ENCODE data around the gene NUAK1.

The NUAK1 gene

DNA sequence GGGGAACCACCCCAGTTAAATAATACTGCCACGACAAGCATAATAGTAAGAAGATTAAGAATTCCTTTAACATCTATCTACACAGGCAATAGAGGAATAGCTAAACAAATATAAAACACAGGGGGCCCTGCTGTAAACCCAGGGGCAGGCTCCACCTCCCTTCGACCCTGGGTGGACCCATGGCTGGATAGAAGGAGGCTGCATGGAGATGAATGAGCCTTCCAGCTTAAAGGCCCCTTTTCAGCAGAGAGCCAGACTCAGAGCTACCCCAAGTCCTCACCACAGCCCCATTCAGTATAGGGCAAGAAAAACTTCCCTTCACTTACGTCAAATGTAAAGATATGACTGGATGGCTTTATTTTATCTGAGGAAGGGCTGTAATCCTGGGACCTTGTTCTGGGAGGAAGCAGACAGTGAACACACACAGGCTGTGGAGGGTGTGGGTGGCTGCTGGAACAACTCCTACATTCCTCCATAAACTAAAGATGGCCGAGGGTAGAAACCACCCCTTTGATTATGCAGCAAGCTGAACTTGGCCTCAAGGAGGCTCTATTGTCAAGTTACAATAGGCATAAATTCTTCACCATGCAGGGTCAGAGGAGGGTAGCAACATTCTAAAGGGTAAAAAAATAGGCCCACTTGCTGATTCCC is 30.4 kb downstream of the NUAK1 start:
- FAIRE-seq = no peak

- no peak for FAIRE-seq
These were observed 31.2 kb downstream of the NUAK1 start for GRCh38 chr12:106107566-106107965.

- no peak for FAIRE-seq
These were observed 31.9 kb downstream of the NUAK1 start for GRCh38 chr12:106106892-106107291.

DNA sequence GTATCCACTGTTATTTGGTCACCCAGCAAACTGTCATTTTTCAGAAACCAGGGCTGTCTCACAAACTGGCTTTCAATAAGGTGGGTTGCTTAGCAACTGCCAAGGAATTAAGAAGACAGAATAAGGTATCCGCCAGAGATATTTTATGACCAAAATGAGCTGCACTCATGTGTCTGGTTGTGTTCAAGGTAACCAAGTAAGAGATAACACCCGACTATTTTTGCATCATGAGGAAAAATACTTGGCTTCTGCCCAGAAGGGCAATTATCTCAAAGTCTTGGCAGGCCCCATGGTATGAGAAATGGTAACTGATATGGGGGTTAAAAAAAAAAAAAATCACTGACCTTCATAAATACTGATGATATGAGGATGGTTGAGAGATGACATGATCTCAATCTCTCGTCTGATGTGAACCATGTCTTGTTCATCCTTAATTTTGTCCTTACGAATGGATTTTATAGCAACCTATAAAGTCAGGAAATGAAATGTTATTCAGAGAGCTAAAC is 32.6 kb downstream of the NUAK1 start:
- no peak for FAIRE-seq

DNA sequence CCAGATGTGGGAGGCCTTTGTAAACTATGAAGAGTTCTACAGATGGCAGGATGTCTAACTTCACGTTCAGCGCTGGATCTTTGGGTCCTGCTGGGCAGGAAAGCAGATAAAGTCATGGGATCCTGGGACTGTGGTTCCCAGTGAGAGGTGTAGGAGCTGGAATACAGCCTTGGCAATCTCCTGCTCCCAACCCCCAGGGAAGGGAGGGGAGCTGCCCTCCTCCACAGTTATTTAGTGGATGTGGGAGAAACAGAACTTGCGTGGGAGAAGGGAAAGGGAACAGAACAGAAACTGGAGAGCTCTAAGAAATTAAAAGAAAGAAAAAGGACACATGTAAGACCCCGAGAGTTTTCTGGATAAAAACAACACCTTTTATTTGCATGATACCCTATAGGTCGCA is 37.0 kb downstream of the NUAK1 start:
- FAIRE-seq = no peak

GRCh38 chr12:106098691-106099200 is 40.0 kb downstream of the NUAK1 start:
- no peak for FAIRE-seq

DNA sequence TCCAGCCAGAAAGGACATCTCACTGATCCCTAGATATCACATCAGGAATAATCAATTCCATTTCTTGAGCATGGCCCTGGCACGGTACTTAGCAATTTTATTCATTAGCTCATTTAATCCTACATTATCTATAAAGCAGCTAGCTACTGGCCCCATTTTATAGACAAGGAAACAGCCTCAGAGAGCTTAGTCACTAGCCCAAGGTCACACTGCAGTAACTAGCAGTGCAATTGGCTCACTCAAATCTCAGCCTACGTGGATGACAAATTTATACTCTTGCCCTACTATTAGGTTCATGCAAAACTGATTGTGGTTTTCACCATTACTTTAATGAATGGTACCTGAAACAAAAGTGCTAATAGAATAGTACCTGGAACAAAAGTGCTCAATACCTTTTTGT is 41.7 kb downstream of the NUAK1 start:
- FAIRE-seq = no peak

DNA sequence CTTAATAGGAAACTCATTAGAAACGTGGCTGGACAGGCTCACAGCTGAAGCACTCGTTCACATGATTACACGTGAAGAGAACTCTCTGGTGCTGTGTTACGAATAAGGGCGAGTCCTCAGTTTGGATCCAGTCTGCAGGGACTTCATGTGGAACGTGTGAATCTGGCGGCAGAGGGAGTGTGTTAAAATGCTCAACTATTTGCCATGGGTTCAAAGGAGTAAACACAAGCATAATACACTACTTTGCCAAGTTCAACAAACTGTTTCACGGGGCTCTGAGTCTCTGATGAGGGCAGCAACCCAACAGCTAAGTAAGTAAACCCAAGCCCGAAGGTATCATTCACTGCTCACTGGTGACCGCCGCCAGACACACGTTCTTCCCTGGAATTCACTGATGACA is 42.4 kb downstream of the NUAK1 start:
- FAIRE-seq = no peak

- no peak for FAIRE-seq
These were observed 44.5 kb downstream of the NUAK1 start for GRCh38 chr12:106094304-106094703.

DNA sequence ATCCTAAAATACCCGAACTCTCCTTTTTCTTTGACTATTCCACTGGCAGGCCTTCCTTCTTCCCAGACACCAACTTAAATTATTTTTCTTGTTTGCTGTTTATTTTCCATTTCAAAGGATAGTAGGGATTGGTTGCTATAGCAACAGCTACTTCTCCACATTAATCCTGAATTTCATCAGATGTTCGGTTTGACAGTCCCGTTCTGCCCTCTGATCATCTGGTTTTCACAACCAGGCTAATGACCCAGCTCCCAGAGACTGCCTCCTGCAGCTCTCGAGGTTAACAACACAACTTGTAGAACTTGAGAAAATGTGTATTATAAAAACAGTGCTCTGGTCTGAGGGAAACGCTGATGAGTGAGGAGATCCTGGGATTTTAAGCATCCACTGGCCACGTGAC is 45.5 kb downstream of the NUAK1 start:
- no peak for FAIRE-seq

- no peak for FAIRE-seq
These were observed 47.3 kb downstream of the NUAK1 start for GRCh38 chr12:106091446-106091820.

- no peak for FAIRE-seq
These were observed 47.9 kb downstream of the NUAK1 start for GRCh38 chr12:106090591-106091445.

GRCh38 chr12:106089935-106090334 is 48.8 kb downstream of the NUAK1 start:
- no peak for FAIRE-seq

DNA sequence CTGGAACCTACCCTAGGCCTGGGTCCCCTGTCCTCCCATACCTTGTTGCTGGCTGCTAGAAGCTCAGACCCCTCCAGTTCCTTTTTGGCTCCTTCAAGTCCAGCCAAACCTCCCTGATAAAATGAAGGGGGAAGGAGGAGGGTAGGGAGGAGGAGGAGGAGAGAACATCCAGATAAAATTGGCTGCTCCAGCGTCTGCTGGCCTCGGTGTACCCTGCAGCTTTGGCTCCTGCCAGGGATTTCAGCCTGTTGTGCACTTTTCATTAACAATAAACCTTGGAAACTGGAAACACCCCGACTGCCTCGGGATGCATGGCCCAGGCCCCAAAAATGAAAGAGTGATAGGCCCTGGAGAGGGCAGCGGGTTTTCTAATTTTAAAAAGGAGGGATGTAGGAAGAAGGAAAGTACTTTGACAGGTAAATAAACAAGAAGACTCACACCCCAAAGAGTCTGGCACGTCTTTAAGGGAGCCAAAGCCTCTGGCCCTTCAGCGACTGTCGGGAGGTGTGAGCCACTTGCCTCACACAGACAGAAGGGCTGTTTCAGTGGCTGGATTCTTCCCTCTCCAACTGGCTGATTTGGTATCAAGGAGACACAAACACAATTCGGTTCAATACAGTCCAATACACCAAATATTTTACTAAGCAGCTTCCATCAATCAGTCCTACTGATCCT is 49.8 kb downstream of the NUAK1 start:
- FAIRE-seq = no peak

DNA sequence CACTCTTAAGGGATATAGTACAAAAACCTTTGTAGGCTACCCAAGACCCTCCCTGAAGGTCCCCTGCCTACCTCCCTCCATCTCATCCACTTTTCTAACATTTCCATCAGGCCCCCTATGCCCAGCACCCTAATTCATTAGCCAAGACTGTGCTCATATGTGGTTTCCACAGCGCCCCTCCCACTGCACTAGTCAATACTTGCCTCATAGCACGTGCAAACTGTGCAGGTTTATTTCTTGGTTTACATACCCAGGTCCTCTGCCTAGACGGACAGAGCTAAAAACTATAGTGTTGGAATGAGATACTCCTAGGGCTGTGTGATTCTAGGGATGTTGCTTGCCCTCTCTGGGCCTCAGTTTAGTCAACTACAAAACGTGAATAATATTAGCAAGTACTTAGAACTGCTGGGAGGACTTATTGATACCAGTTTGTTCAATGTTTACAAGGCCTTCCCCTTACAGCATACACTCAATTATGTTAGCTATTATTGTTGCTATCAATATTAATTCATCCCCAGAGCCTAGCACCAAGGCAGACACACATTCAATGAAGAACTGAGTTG is 50.4 kb downstream of the NUAK1 start:
- FAIRE-seq = no peak

- no peak for FAIRE-seq
These were observed 52.1 kb downstream of the NUAK1 start for GRCh38 chr12:106086696-106087095.

DNA sequence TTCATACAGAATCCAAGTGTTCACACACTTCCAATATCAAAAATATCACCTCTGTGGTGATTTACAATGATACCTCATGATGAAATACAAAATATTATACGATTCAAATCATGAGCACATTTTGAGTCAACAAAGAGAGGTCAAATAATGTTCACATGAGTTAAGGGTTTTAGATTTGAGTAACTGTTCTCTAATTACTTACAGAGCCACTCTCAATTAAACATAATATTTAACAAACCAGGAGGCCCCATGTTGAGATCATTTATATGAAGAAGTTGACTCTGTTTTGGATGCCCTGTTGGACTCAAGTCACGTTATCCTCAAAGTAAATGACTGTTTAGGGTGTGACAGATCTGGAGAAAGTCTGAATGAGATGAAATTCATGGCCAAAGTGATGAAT is 53.5 kb downstream of the NUAK1 start:
- no peak for FAIRE-seq

DNA sequence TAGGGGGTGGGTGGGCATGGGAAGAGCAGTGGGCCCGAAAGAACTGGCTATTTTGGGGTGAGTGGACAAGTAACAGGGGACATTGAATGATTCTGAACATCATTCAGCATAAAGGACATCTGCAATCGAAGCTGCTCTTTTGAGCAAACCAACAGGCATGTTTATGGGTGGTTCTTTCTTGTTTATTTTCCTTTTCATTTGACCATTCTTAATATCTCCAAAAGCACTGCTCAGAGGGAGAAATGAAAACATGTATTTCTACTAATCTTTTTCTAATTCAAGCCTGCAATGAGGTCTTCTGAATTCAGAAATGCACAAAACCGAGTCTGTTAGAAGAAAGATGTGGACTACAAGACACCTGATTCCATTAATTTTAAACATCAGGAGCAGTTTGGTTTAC is 54.0 kb downstream of the NUAK1 start:
- no peak for FAIRE-seq

DNA sequence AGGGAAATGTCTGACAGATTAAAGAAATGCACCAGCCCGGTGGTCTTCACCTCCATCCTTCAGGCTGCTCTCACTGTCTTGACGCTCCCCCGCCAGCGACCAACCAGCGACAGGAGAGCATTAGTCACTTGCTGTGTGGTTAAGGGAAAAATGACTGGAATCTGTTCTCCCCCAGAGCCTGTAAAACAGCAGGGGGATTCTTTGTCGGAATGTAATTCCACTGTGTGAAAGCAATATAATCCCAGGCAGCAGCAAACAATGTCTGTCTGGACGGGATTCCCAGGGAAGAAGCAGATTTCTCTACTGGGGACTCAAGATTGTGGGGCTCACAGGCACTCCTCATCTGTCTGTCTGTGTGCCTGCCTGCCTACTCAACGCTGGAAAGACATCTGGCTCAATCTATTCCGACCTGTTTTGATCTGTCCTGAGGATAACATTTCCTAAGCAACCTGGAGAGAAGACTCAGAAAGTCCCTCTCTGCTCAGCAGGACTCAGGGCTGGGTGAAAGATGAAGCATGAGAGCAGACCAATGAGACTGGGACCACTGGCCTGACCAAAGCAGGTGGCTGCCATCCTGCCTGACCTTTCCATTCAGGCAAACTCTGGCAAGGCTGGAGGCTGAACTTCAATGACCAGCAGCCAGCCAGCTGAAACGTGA is 54.6 kb downstream of the NUAK1 start:
- FAIRE-seq = no peak

DNA sequence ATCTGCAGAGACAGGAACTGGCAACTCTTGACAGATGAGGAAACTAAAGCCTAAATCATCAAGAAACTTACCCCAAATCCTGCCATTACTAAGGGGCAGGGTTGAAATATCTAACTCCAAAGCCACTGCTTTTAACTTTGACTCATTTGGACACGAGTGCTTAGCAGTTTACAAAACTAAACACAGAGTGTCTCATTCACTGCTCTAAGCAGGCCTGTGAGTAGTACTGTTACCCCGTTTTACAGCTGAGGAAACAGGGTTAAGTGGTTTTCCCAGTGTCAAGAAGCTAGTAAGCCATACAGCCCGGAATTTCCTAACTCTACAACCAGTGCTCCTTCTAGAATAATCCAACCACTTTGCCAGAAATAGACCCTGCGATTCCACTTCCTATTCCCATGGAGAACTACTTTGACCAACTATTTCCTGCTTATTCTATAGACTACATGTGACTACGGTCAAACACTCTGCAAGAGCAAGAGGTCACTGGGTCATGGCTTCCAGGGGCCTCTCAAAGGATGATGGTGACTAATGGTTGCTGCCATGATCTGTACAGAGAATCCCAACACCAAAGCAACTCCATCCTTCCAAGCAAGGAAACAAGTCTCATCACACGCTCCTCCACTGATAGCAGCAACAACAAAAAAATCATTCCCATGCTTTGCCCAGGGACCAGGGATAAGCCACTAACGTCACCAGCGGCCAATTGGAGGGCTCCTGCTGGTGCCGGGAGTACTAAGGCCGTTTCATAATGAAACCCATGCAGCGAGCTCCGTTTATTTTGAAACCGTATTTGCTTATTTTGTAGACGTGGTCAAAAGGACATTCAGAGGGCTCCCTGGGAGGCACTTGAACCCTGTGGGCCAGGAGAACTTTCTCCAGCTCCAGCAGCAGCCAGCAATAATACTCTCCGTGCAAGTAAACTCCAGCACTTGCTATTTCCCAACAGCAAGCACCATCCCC is 56.3 kb downstream of the NUAK1 start:
- no peak for FAIRE-seq

DNA sequence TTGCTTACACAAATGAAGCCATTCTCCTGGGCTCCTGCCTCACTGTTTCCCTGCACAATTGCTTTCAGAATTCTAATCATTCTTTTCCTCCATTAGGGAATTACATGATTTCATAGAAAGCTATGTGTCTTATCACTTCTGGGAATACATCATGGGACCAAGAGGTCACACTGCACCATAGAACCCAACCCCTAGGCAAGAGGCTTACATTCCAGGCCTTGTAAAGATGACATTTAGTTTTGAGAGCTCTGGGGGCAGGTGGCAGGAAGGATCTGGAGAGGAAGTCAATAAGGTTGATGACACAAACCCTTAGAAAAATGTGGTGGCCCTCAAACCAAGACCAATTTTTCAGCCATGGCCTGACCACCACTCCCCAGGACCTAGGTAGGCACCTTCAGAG is 57.1 kb downstream of the NUAK1 start:
- FAIRE-seq = no peak

DNA sequence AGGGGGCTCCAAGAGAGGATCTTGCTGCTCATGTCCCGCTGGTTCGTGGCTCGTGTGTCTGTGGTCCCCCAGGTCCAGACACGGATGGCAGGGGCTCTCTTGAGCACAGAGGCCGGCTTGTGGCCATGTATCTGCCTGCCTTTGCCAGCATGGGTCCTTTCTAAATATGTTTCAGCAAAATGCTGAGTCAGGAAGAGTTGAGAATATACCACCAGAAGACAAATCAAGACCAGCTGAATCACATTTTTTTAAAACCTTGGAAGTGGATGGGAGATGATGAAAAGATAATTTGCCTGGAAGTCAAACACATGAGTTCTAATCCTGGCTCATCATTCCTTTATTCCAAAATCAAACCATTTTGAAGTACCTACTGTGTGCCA is 58.0 kb downstream of the NUAK1 start:
- no peak for FAIRE-seq

Measured in A204.1 (cell line).